Pancreas (tissue), 10 donors: ENCODE results near the gene TFPI. TPM values are rescaled to one million over a fixed set of nuclear protein-coding genes. Genes with fewer than 3 reads are reported as not detected.

Source experiments
- ATAC-seq, 4 donors: fragments of 200-7000 bp; cut with Tn5 transposase; one replicate each; pipeline versions ENCODE4 v1.8.0 to v1.9.1; 2020; ENCODE audit warnings: mild to moderate bottlenecking in 4 of 4, moderate library complexity in 4 of 4
- DNase-seq, 6 donors: peaks; one replicate each; pipeline ENCODE4 v3.0.0-alpha.2; 2020
- FAIRE-seq: peaks from 2 replicates; lab custom pipeline; 2012; peaks lifted over from hg19 to GRCh38; lab: Jason Lieb, UNC
- H3K27ac ChIP-seq, 4 donors: fragments of 200-600 bp; sonication (generic); 1 replicate in 3 of 4; 2 replicates in 1 of 4; pipeline versions ENCODE4 v1.5.0 to v1.8.0; 2020
- H3K27me3 ChIP-seq, 4 donors: fragments of 200-600 bp; one replicate each; pipeline ENCODE4 v1.8.0; 2021
- H3K36me3 ChIP-seq, 3 donors: fragments of 200-600 bp; sonication (generic) in 1 of 3; one replicate each; pipeline versions ENCODE4 v1.5.0 to v1.8.0; 2020 to 2021
- H3K4me1 ChIP-seq, 3 donors: fragments of 200-600 bp; one replicate each; pipeline ENCODE4 v1.8.0; 2021
- H3K4me3 ChIP-seq, 4 donors: fragments of 200-600 bp; sonication (generic) in 2 of 4; one replicate each; pipeline versions ENCODE4 v1.5.0 to v1.8.0; 2020 to 2021
- H3K9me3 ChIP-seq, 4 donors: fragments of 200-600 bp; one replicate each; pipeline ENCODE4 v1.8.0; 2021
- CTCF ChIP-seq, 4 donors: fragments of 200-600 bp; sonication (generic) in 3 of 4; IDR thresholded peaks; one replicate each; pipeline versions ENCODE4 v1.5.0 to v1.8.0; 2021; ENCODE audit warnings: antibody characterized with exemption in 4 of 4
- WGBS, 2 donors: extraction: QIAGEN DNeasy Blood & Tissue Kit; methylation state at CpG; one replicate each; pipeline ENCODE4 v1.1.7; 2013; 5-methylcytosine and 5-hydroxymethylcytosine counted together
- intact Hi-C, 3 donors: fragments of 100-400 bp; cut with DNase I; formaldehyde crosslinking; loops; one replicate each; pipeline versions ENCODE4 v1.11.1 to v1.14.2; 2022
- polyA plus RNA-seq, 2 donors: library from polyadenylated mRNA; stranded (reverse); fragments of 200-250 nt; gene quantifications; one replicate each; pipeline ENCODE4 v1.2.3, GENCODE V29; 2013
- total RNA-seq, 6 donors: library from RNA; stranded (reverse); fragmentation: NEBNext Ultra II Directional in 4 of 6; extraction: Animal tissue kit (Norgen Biotek cat#: 25700) in 4 of 6; gene quantifications; one replicate each; pipeline versions ENCODE4 v1.2.1 to v1.2.4, GENCODE V29; 2021 to 2023
- donor health status: healthy with polysubstance abuse.
- donor health status: DM: no; HTN: no; CAD: no; lungs with moderate emphysema.
- donor health status: DM: no; HTN: no; CAD: no.
- donor health status: control.
- donor health status: control.
- donor health status: Bipolar disorder and iron deficiency.
- donor health status: DM: yes; HTN: yes; CAD: no.
- donor health status: DM: no; HTN: no; CAD: no.
- donor health status: DM: no; HTN: no; CAD: no.
- donor health status: DM: yes; HTN: yes; CAD: no.

TFPI gene
- total and polyA plus RNA-seq, 8 donors = 7.9 to 25.8 (median 18.3) TPM

- Histone ChIP-seq H3K9me3 (no peaks in the 10 kb centered on the region), H3K36me3 (no peaks in the 10 kb centered on the region), H3K4me3 (no peak overlapping the region), H3K27me3 (no peaks in the 10 kb centered on the region), H3K4me1 (peaks cover 0 to 7% (median 0%) of the 10 kb centered on the region in 3 donors), H3K27ac (no peak overlapping the region)
- intact Hi-C loops = no loop called here
- no peak for ATAC-seq
- no peak for FAIRE-seq
- no peak for DNase-seq
- no peak for TF ChIP-seq CTCF (IDR thresholded peaks at IDR 0.05)
These were observed 84.7 kb downstream of the TFPI start for GRCh38 chr2:187469538-187469937.

- no peak for TF ChIP-seq CTCF (IDR thresholded peaks at IDR 0.05)
- Histone ChIP-seq H3K4me3 (no peak overlapping the region), H3K9me3 (no peaks in the 10 kb centered on the region), H3K36me3 (no peaks in the 10 kb centered on the region), H3K4me1 (peaks cover 0 to 7% (median 0%) of the 10 kb centered on the region in 3 donors), H3K27me3 (no peaks in the 10 kb centered on the region), H3K27ac (no peak overlapping the region)
- intact Hi-C loops = no loop called here
- no peak for DNase-seq
- ATAC-seq = no peak
- FAIRE-seq = no peak
These were observed 86.0 kb downstream of the TFPI start for GRCh38 chr2:187468262-187468661.

- no peaks in the 10 kb centered on the region for H3K9me3 ChIP-seq
- no peak overlapping the region for H3K27ac ChIP-seq
- H3K4me1 ChIP-seq = peaks cover 0 to 7% (median 0%) of the 10 kb centered on the region in 3 donors
- WGBS, 2 donors = 27 to 37% methylated on average over 2 of the region's 2 CpGs
- intact Hi-C loops = no loop called here
- H3K36me3 ChIP-seq = no peaks in the 10 kb centered on the region
- no peaks in the 10 kb centered on the region for H3K27me3 ChIP-seq
- no peak for ATAC-seq
- DNase-seq = no peak
- TF ChIP-seq CTCF (IDR thresholded peaks at IDR 0.05) = no peak
- FAIRE-seq = no peak
- H3K4me3 ChIP-seq = no peak overlapping the region
These were observed 88.0 kb downstream of the TFPI start for GRCh38 chr2:187466129-187466792.

- 26% methylated on average over 4 of the region's 4 CpGs for WGBS, 2 donors
- Histone ChIP-seq H3K27me3 (no peaks in the 10 kb centered on the region), H3K36me3 (no peaks in the 10 kb centered on the region), H3K27ac (no peak overlapping the region), H3K9me3 (no peaks in the 10 kb centered on the region), H3K4me1 (peaks cover 0 to 7% (median 0%) of the 10 kb centered on the region in 3 donors), H3K4me3 (no peak overlapping the region)
- TF ChIP-seq CTCF (IDR thresholded peaks at IDR 0.05) = no peak
- DNase-seq = no peak
- FAIRE-seq = no peak
- ATAC-seq = no peak
- intact Hi-C loops = no loop called here
These were observed 91.4 kb downstream of the TFPI start for GRCh38 chr2:187462839-187463238.
